HepG2 (cell line): ENCODE results near the gene GTF2F1. TPM values are rescaled to one million over a fixed set of nuclear protein-coding genes. Genes with fewer than 3 reads are reported as not detected.

Experiments used
- ATF6 ChIP-seq: sonication (generic); formaldehyde crosslinking; conservative IDR thresholded peaks from 2 replicates; pipeline ENCODE4 v1.4.0; 2020; ENCODE audit warnings: missing genetic modification reagents
- DZIP1 ChIP-seq: sonication (generic); formaldehyde crosslinking; IDR thresholded peaks from 2 replicates; pipeline ENCODE4 v1.5.0; 2020; ENCODE audit warnings: mild to moderate bottlenecking, missing genetic modification reagents
- HNF1A ChIP-seq, 2 experiments: sonication (generic) in 1 of 2; formaldehyde crosslinking in 1 of 2; IDR thresholded peaks; 2 replicates each; pipeline versions ENCODE4 v1.4.0 to v1.6.1; 2016 to 2020; ENCODE audit warnings: borderline replicate concordance in 1 of 2, low read depth in 1 of 2, mild to moderate bottlenecking in 1 of 2, missing genetic modification reagents in 1 of 2
- TCF12 ChIP-seq, 2 experiments: fragments of 450-650 bp in 1 of 2; sonication (generic) in 1 of 2; formaldehyde crosslinking in 1 of 2; IDR thresholded peaks; 2 replicates each; pipeline versions ENCODE4 v1.6.1 to v1.8.0; 2017 to 2022; ENCODE audit warnings: antibody characterized with exemption in 1 of 2, mild to moderate bottlenecking in 1 of 2, missing genetic modification reagents in 1 of 2, moderate library complexity in 1 of 2
- THYN1 ChIP-seq: sonication (generic); formaldehyde crosslinking; IDR thresholded peaks from 2 replicates; pipeline ENCODE4 v1.8.1; 2023; ENCODE audit warnings: low read depth, mild to moderate bottlenecking, moderate library complexity, missing genetic modification reagents, borderline replicate concordance
- ZNF546 ChIP-seq: sonication (generic); formaldehyde crosslinking; conservative IDR thresholded peaks from 2 replicates; pipeline ENCODE4 v1.8.1; 2023; ENCODE audit warnings: mild to moderate bottlenecking, missing genetic modification reagents
- ZNF747 ChIP-seq: sonication (generic); formaldehyde crosslinking; IDR thresholded peaks from 2 replicates; pipeline ENCODE4 v1.8.1; 2023; ENCODE audit warnings: missing genetic modification reagents, mild to moderate bottlenecking, borderline replicate concordance
- polyA plus RNA-seq, 8 experiments: library from polyadenylated mRNA; depleted of rRNA in 3 of 8; stranded (reverse) in 7 of 8; unstranded in 1 of 8; fragments of >200 nt; fragmentation: Illumina TruSeq in 4 of 8; extraction: Trizol in 4 of 8; gene quantifications; 2 replicates each; pipeline versions ENCODE4 v1.2.1 to v1.2.3, GENCODE V29; 2011 to 2016; ENCODE audit warnings: low read depth in 4 of 8, missing spikeins in 1 of 8, mixed read lengths in 1 of 8; ENCODE audit not compliant: insufficient read depth in 1 of 8
- total RNA-seq, 5 experiments: library from RNA; depleted of rRNA; stranded (reverse); fragments of >200 nt; fragmentation: Illumina TruSeq; extraction: Trizol; gene quantifications; 2 replicates each; pipeline ENCODE4 v1.2.3, GENCODE V29; 2016; ENCODE audit warnings: low read depth in 1 of 5
- TF ChIP-seq, protein P1 (sequence below): sonication (generic); formaldehyde crosslinking; IDR thresholded peaks from 2 replicates; pipeline ENCODE4 v1.5.0; 2020; ENCODE audit warnings: missing genetic modification reagents
- TF ChIP-seq, protein P2 (sequence below): sonication (generic); formaldehyde crosslinking; IDR thresholded peaks from 2 replicates; pipeline ENCODE4 v1.4.0; 2020; ENCODE audit warnings: low read depth, mild to moderate bottlenecking, missing genetic modification reagents
- TF ChIP-seq, protein P3 (sequence below): IDR thresholded peaks from 2 replicates; pipeline ENCODE4 v1.6.1; 2016; ENCODE audit warnings: missing biosample characterization, missing genetic modification reagents, low read depth

Gene GTF2F1
- total and polyA plus RNA-seq, 2 of the 13 experiments (the other 11 are each of a cell fraction or from before 2014, with no cell fraction given): 27.8 to 34.1 TPM

DNA sequence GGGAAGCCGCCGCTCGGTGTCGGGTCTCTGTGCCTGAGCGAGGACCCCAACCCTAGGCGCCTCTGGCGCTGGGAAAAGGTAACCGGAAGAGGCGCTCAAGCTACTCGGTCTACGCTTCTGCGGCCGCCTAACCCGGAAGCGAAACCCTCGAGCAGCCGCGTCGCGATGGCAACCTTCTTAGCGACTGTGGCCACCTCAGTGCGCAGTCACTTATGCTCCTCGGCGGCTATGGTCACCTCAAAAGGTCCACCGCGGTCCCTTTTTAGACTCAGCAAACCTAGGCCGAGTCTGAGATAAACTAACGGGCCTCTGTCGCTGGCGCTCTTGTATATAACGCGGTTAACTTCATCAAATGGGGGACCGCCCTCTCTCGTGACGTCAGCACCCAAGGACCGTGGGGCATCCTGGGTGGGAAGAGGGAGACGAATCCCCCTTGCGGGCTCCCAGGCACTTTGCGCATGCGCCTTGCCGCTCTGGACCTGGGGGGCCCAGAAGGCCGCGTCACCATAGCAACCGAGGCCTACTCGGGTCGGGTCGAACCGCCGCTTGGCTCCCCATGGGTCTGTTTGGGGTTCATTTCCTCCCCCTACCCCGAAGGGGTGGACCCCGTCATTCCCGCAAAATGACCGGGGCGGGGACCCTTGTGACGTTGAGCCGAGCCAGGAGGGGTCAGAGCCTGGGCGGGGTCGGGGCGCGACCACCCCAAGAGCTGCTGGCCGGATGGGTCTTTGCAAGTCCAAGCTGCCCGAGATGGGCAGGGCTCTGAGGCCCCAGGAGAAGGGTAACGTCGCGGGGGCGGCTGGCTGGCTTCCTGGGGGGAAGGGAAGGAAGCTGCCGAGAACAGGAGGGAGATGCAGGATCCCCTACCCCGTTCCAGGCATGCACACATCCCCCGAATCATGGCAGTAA is at the start of gene GTF2F1 (continued):
- TF ChIP-seq DZIP1 (CRISPR knock-in tag): no peak; the same call in none of the 2 replicates
- TF ChIP-seq TCF12 (IDR thresholded peaks at IDR 0.05): no peak
- no peak for TF ChIP-seq TCF12 (CRISPR knock-in tag; IDR thresholded peaks at IDR 0.05)
- TF ChIP-seq, protein P1, sequence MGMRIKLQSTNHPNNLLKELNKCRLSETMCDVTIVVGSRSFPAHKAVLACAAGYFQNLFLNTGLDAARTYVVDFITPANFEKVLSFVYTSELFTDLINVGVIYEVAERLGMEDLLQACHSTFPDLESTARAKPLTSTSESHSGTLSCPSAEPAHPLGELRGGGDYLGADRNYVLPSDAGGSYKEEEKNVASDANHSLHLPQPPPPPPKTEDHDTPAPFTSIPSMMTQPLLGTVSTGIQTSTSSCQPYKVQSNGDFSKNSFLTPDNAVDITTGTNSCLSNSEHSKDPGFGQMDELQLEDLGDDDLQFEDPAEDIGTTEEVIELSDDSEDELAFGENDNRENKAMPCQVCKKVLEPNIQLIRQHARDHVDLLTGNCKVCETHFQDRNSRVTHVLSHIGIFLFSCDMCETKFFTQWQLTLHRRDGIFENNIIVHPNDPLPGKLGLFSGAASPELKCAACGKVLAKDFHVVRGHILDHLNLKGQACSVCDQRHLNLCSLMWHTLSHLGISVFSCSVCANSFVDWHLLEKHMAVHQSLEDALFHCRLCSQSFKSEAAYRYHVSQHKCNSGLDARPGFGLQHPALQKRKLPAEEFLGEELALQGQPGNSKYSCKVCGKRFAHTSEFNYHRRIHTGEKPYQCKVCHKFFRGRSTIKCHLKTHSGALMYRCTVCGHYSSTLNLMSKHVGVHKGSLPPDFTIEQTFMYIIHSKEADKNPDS (CRISPR knock-in tag): peak; percentile 31; the same call in 1 of the 2 replicates
- TF ChIP-seq, protein P2, sequence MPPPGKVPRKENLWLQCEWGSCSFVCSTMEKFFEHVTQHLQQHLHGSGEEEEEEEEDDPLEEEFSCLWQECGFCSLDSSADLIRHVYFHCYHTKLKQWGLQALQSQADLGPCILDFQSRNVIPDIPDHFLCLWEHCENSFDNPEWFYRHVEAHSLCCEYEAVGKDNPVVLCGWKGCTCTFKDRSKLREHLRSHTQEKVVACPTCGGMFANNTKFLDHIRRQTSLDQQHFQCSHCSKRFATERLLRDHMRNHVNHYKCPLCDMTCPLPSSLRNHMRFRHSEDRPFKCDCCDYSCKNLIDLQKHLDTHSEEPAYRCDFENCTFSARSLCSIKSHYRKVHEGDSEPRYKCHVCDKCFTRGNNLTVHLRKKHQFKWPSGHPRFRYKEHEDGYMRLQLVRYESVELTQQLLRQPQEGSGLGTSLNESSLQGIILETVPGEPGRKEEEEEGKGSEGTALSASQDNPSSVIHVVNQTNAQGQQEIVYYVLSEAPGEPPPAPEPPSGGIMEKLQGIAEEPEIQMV (CRISPR knock-in tag): no peak
- TF ChIP-seq, protein P3, sequence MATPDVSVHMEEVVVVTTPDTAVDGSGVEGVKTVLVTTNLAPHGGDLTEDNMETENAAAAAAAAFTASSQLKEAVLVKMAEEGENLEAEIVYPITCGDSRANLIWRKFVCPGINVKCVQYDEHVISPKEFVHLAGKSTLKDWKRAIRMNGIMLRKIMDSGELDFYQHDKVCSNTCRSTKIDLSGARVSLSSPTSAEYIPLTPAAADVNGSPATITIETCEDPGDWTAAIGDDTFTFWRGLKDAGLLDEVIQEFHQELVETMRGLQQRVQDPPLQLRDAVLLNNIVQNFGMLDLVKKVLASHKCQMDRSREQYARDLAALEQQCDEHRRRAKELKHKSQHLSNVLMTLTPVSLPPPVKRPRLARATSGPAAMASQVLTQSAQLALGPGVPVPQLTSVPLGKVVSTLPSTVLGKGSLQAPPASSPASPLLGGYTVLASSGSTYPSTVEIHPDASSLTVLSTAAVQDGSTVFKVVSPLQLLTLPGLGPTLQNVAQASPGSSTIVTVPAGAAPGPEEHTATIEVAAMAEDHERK (CRISPR knock-in tag): 0 out of 2 replicates have a peak, but pooled peaks have one; percentile 41
- TF ChIP-seq ZNF747 (CRISPR knock-in tag): no peak
- TF ChIP-seq HNF1A (IDR thresholded peaks at IDR 0.05; ENCODE audit: low read depth): no peak
- peak; percentile 57; the same call in 1 of the 2 replicates for TF ChIP-seq HNF1A (CRISPR knock-in tag; IDR thresholded peaks at IDR 0.05; ENCODE audit: borderline replicate concordance)
- no peak for TF ChIP-seq ATF6 (CRISPR knock-in tag)
- no peak for TF ChIP-seq ZNF546 (CRISPR knock-in tag)
- 0 out of 2 replicates have a peak, but pooled peaks have one; percentile 20 for TF ChIP-seq THYN1 (CRISPR knock-in tag)
